ENCODE results near the gene FATE1. TPM values are rescaled to one million over a fixed set of nuclear protein-coding genes. Genes with fewer than 3 reads are reported as not detected.

The FATE1 gene
- total and polyA plus RNA-seq, 2 of the 8 experiments (the other 6 are each of a cell fraction or from before 2014, with no cell fraction given): 0.12 TPM; not detected in 1

- TF ChIP-seq USF2 (IDR thresholded peaks at IDR 0.05; ENCODE audit: low read length): no peak
- no peak for TF ChIP-seq CHD7 (IDR thresholded peaks at IDR 0.05; ENCODE audit: insufficient replicate concordance, low read length)
- no peak for TF ChIP-seq PHF8 (conservative IDR thresholded peaks at IDR 0.05; ENCODE audit: low read depth, low read length)
- TF ChIP-seq CTBP2 (IDR thresholded peaks at IDR 0.05; ENCODE audit: borderline replicate concordance, insufficient read depth, insufficient read length, low read length): no peak
- TF ChIP-seq KDM5A (IDR thresholded peaks at IDR 0.05; ENCODE audit: low read length): no peak
- TF ChIP-seq SIX5 (IDR thresholded peaks at IDR 0.05; ENCODE audit: low read depth, low read length): no peak
These were observed 8.9 kb downstream of the FATE1 start (continued) for GRCh38 chrX:151724563-151725337.

All from H1 (cell line).